ENCODE results near the gene TOMM70.

- TF ChIP-seq POLR2A (IDR thresholded peaks at IDR 0.05) (no peak), CTCF (IDR thresholded peaks at IDR 0.05) (no peak)
Measured at GRCh38 chr3:100395679-100396431, 5.0 kb downstream of the TOMM70 start.

Measured in adrenal gland (tissue), 5 donors.